HUES64 (cell line): ENCODE data around the gene SCGB1D1.
"Not testable (repeated sequence)": the region's sequence is repeated elsewhere in the genome, so short reads cannot be mapped to it uniquely, and the experiment has no call there.

Experiments
- H3K27ac ChIP-seq: 2 replicates; pipeline ENCODE4 v1.7.0; 2013; ENCODE audit warnings: low read depth, low read length, inconsistent platforms
- H3K27me3 ChIP-seq: 2 replicates; pipeline ENCODE4 v1.6.1; 2013; ENCODE audit warnings: mild to moderate bottlenecking, low read length; ENCODE audit not compliant: insufficient read depth
- H3K36me3 ChIP-seq: 2 replicates; pipeline ENCODE4 v1.6.1; 2013; ENCODE audit warnings: mild to moderate bottlenecking, low read length; ENCODE audit not compliant: insufficient read depth
- H3K4me1 ChIP-seq: 2 replicates; pipeline ENCODE4 v1.6.1; 2013; ENCODE audit warnings: mild to moderate bottlenecking, low read length, moderate library complexity; ENCODE audit not compliant: insufficient read depth
- H3K4me3 ChIP-seq: 2 replicates; pipeline ENCODE4 v1.5.1; 2013; ENCODE audit warnings: mild to moderate bottlenecking, low read length, moderate library complexity
- H3K9ac ChIP-seq: 2 replicates; pipeline ENCODE4 v1.6.1; 2013; ENCODE audit warnings: mild to moderate bottlenecking, low read depth, low read length
- H3K9me3 ChIP-seq: 2 replicates; pipeline ENCODE4 v1.6.1; 2013; ENCODE audit warnings: low read depth, low read length; ENCODE audit not compliant: insufficient read depth
- WGBS: fragments of 150-250, 120-280 bp; methylation state at CpG from one replicate; pipeline ENCODE4 v1.1.7; 2013; ENCODE audit warnings: missing lambda C conversion rate; 5-methylcytosine and 5-hydroxymethylcytosine counted together

The SCGB1D1 gene

GRCh38 chr11:62169935-62170334 is 20.1 kb upstream of the SCGB1D1 start:
- no peak overlapping the region for H3K9ac ChIP-seq
- no peaks in the 10 kb centered on the region for H3K4me1 ChIP-seq
- no peak overlapping the region for H3K4me3 ChIP-seq
- no peaks in the 10 kb centered on the region for H3K36me3 ChIP-seq
- 100% methylated on average over 1 of the region's 1 CpG for whole genome bisulfite sequencing
- no peaks in the 10 kb centered on the region for H3K9me3 ChIP-seq
- H3K27me3 ChIP-seq = no peaks in the 10 kb centered on the region
- H3K27ac ChIP-seq = no peak overlapping the region

DNA sequence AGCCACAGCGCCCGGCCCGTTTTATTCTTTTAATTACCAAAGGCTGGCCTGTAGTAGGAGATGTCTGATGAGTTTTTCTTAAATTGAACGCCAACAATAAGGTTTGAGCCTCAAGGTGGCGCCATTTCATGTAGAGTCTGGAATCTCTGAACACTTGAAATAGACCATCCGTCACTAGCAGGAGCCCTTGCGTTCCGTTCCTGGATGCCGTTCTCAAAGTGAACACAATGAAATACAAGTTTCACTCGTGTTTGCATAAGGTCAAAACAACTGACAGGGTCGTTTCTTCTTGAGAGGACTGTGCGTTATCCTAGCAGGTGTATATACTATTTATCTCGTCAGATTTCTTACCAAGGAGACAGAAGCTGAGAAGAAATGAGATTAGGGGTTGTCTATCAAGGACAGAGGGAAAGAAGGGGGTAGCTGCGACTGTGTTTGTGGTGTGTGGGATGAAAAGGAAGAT is 18.7 kb upstream of the SCGB1D1 start:
- WGBS = 17% methylated on average over 14 of the region's 14 CpGs
- no peak overlapping the region for H3K9ac ChIP-seq
- no peaks in the 10 kb centered on the region for H3K27me3 ChIP-seq
- no peaks in the 10 kb centered on the region for H3K36me3 ChIP-seq
- H3K27ac ChIP-seq = no peak overlapping the region
- H3K4me3 ChIP-seq = no peak overlapping the region
- H3K4me1 ChIP-seq = no peaks in the 10 kb centered on the region
- no peaks in the 10 kb centered on the region for H3K9me3 ChIP-seq

GRCh38 chr11:62172294-62172693 is 17.7 kb upstream of the SCGB1D1 start:
- H3K27me3 ChIP-seq = no peaks in the 10 kb centered on the region
- no peaks in the 10 kb centered on the region for H3K4me1 ChIP-seq
- H3K9me3 ChIP-seq = no peaks in the 10 kb centered on the region
- H3K4me3 ChIP-seq = no peak overlapping the region
- no peak overlapping the region for H3K27ac ChIP-seq
- 81% methylated on average over 7 of the region's 7 CpGs for WGBS
- no peak overlapping the region for H3K9ac ChIP-seq
- H3K36me3 ChIP-seq = no peaks in the 10 kb centered on the region

DNA sequence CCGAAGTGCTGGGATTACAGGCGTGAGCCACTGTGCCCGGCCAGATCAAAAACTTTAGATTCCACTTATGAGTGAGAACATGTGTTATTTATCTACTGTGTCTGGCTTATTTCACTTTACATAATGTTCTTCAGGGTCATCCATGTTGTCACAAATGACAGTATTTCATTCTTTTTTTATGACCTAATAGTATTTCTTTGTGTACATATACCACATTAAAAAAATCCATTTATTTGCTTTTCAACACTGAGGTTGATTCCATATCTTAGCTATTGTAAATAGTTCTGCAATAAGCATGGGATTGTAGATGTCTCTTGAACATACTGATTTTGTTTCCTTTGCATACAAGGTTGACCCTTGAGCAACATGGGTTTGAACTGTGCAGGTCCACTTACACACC is 13.2 kb upstream of the SCGB1D1 start:
- no peaks in the 10 kb centered on the region for H3K36me3 ChIP-seq
- no peaks in the 10 kb centered on the region for H3K9me3 ChIP-seq
- 100% methylated on average over 3 of the region's 3 CpGs for WGBS
- H3K4me3 ChIP-seq = no peak overlapping the region
- H3K27me3 ChIP-seq = no peaks in the 10 kb centered on the region
- H3K27ac ChIP-seq = no peak overlapping the region
- H3K9ac ChIP-seq = no peak overlapping the region
- no peaks in the 10 kb centered on the region for H3K4me1 ChIP-seq

DNA sequence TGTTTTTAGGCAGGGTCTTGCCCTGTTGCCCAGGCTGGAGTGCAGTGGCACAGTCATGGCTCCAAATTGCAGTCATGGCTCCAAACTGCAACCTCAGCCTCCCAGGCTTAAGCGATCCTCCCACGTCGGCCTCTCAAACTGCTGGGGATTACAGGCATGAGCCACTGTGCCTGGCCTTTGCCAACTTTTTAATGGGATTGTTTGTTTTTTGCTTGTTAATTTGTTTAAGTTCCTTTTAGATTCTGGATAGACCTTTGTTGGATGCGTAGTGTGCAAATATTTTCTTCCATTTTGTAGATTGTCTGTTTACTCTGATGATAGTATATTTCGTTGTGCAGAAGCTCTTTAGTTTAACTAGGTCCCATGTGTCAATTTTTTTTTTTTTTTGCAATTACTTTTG is 10.0 kb upstream of the SCGB1D1 start:
- H3K27me3 ChIP-seq = no peaks in the 10 kb centered on the region
- no peaks in the 10 kb centered on the region for H3K36me3 ChIP-seq
- 93% methylated on average over 5 of the region's 5 CpGs for WGBS
- no peak overlapping the region for H3K4me3 ChIP-seq
- H3K9ac ChIP-seq = no peak overlapping the region
- no peak overlapping the region for H3K27ac ChIP-seq
- H3K4me1 ChIP-seq = no peaks in the 10 kb centered on the region
- no peaks in the 10 kb centered on the region; the same call in 1 of the 2 replicates for H3K9me3 ChIP-seq

GRCh38 chr11:62181097-62181496 is 8.9 kb upstream of the SCGB1D1 start:
- H3K4me3 ChIP-seq = no peak overlapping the region
- 95% methylated on average over 2 of the region's 2 CpGs for WGBS
- H3K27ac ChIP-seq = no peak overlapping the region
- H3K4me1 ChIP-seq = no peaks in the 10 kb centered on the region
- no peaks in the 10 kb centered on the region for H3K27me3 ChIP-seq
- no peak overlapping the region for H3K9ac ChIP-seq
- no peaks in the 10 kb centered on the region; the same call in 1 of the 2 replicates for H3K9me3 ChIP-seq
- H3K36me3 ChIP-seq = no peaks in the 10 kb centered on the region

DNA sequence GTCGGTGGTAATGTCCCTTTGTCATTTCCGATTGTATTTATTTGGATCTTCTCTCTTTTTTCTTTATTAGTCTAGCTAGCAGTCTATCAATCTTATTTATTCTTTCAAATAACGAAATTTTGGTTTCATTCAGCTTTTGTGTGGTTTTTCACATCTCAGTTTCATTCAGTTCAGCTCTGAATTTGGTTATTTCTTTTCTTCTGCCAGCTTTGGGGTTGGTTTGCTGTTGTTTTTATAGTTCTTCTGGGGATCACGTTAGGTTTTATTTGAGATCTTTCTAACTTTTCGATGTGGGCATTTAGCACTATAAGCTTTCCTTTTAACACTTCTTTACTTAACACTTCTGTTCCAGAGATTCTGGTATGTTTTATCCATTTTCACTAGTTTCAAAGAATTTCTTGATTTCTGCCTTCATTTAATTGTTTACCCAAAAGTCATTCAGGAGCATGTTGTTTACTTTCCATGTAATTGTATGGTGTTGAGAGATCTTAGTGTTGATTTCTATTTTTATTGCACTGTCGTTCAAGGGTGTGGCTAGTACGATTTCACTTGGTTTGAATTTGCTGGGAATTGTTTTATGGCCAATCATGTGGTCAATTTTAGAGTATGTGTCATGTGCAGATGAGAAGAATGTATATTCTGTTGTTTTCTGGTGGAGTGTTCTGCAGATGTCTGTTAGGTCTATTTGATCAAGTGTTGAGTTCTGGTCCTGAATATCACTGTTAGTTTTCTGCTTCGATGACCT is 7.7 kb upstream of the SCGB1D1 start:
- H3K36me3 ChIP-seq = no peaks in the 10 kb centered on the region
- H3K27ac ChIP-seq = no peak overlapping the region
- no peaks in the 10 kb centered on the region for H3K27me3 ChIP-seq
- no peaks in the 10 kb centered on the region for H3K4me1 ChIP-seq
- no peak overlapping the region for H3K9ac ChIP-seq
- no peaks in the 10 kb centered on the region; the same call in 1 of the 2 replicates for H3K9me3 ChIP-seq
- no peak overlapping the region for H3K4me3 ChIP-seq
- 91% methylated on average over 5 of the region's 8 CpGs for WGBS

DNA sequence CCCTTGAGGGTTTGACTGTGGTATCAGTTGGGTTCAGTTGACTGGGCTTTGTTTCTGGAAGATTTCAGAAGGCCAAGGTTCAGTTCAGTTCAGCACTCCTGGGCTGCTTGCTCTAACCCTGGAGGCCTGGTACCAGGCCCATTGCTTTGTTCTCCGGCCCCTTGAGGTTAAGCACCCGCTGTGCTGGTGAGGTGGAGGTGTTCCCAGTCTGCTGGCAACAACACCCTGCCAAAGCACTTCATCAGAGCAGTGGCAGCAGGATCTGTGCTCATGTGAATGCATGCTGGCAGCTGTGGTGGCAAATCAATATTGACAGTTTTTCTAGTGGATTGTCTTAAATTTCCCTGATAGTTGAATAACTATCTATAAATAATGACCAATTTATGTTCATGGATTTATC is 3.8 kb upstream of the SCGB1D1 start:
- Histone ChIP-seq H3K4me3 (no peak overlapping the region), H3K9ac (no peak overlapping the region), H3K27me3 (no peaks in the 10 kb centered on the region), H3K4me1 (no peaks in the 10 kb centered on the region), H3K27ac (no peak overlapping the region), H3K9me3 (no peaks in the 10 kb centered on the region; the same call in 1 of the 2 replicates), H3K36me3 (no peaks in the 10 kb centered on the region)
- WGBS = 94% methylated on average over 2 of the region's 2 CpGs

- Histone ChIP-seq H3K36me3 (no peaks in the 10 kb centered on the region), H3K27me3 (no peaks in the 10 kb centered on the region)
- WGBS = 81% methylated on average over 4 of the region's 4 CpGs
Observed at GRCh38 chr11:62193952-62194351, 3.9 kb downstream of the SCGB1D1 start.

DNA sequence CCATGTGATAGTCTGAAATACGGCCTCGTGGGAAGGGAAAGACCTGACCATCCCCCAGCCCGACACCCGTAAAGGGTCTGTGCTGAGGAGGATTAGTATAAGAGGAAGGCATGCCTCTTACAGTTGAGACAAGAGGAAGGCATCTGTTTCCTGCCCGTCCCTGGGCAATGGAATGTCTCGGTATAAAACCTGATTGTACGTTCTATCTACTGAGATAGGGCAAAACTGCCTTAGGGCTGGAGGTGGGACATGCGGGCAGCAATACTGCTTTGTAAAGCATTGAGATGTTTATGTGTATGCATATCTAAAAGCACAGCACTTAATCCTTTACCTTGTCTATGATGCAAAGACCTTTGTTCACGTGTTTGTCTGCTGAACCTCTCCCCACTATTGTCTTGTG is 5.0 kb downstream of the SCGB1D1 start:
- H3K27me3 ChIP-seq = not testable (repeated sequence)
- 34% methylated on average over 5 of the region's 9 CpGs for WGBS

More at GRCh38 chr11:62193952-62194351, 3.9 kb downstream of the SCGB1D1 start:
- Histone ChIP-seq H3K9me3 (no peaks in the 10 kb centered on the region), H3K9ac (no peak overlapping the region), H3K4me3 (no peak overlapping the region), H3K27ac (no peak overlapping the region), H3K4me1 (peaks cover 8% of the 10 kb centered on the region; the same call in 1 of the 2 replicates)

GRCh38 chr11:62195945-62196344 is 5.9 kb downstream of the SCGB1D1 start:
- Histone ChIP-seq H3K9me3 (no peaks in the 10 kb centered on the region), H3K4me1 (peaks cover 8% of the 10 kb centered on the region; the same call in 1 of the 2 replicates), H3K4me3 (no peak overlapping the region), H3K27ac (no peak overlapping the region), H3K36me3 (no peaks in the 10 kb centered on the region), H3K27me3 (no peaks in the 10 kb centered on the region), H3K9ac (no peak overlapping the region)
- 85% methylated on average over 7 of the region's 7 CpGs for WGBS

More for the DNA sequence above, 5.0 kb downstream of the SCGB1D1 start:
- H3K4me3 ChIP-seq, H3K4me1 ChIP-seq, H3K36me3 ChIP-seq, H3K27ac ChIP-seq, H3K9me3 ChIP-seq, H3K9ac ChIP-seq: not testable (repeated sequence)
